GM21723 (cell line): ENCODE results near the gene SPATS2.

Experiments
- ATAC-seq: cut with Tn5 transposase; IDR thresholded peaks from one replicate; pipeline ENCODE4 v1.9.1; 2021; ENCODE audit warnings: mild to moderate bottlenecking, moderate library complexity; ENCODE audit not compliant: unreplicated experiment

SPATS2 gene

GRCh38 chr12:49461221-49461620 is 94.0 kb downstream of the SPATS2 start:
- ATAC-seq, result no peak

- no peak for ATAC-seq
Observed at GRCh38 chr12:49462083-49462744, 95.0 kb downstream of the SPATS2 start.

GRCh38 chr12:49465132-49465531 is 97.9 kb downstream of the SPATS2 start:
- ATAC-seq, result no peak

GRCh38 chr12:49470986-49471385 is 103.7 kb downstream of the SPATS2 start:
- ATAC-seq, result no peak

- ATAC-seq, result no peak
Observed at GRCh38 chr12:49471557-49471956, 104.3 kb downstream of the SPATS2 start.

GRCh38 chr12:49476091-49476490 is 108.8 kb downstream of the SPATS2 start:
- ATAC-seq, result no peak

GRCh38 chr12:49478949-49479664 is 111.8 kb downstream of the SPATS2 start:
- no peak for ATAC-seq

GRCh38 chr12:49482095-49483051 is 115.1 kb downstream of the SPATS2 start:
- no peak for ATAC-seq

- no peak for ATAC-seq
Observed at GRCh38 chr12:49483619-49484018, 116.4 kb downstream of the SPATS2 start.

GRCh38 chr12:49487605-49488004 is 120.3 kb downstream of the SPATS2 start:
- no peak for ATAC-seq

- no peak for ATAC-seq
Observed at GRCh38 chr12:49489154-49489553, 121.9 kb downstream of the SPATS2 start.

- ATAC-seq, result no peak
Observed at GRCh38 chr12:49489720-49490119, 122.5 kb downstream of the SPATS2 start.

- ATAC-seq, result no peak
Observed at GRCh38 chr12:49491823-49492222, 124.6 kb downstream of the SPATS2 start.

GRCh38 chr12:49493900-49494299 is 126.6 kb downstream of the SPATS2 start:
- ATAC-seq, result no peak

GRCh38 chr12:49496417-49497360 is 129.4 kb downstream of the SPATS2 start:
- ATAC-seq, result no peak

GRCh38 chr12:49501895-49502294 is 134.6 kb downstream of the SPATS2 start:
- no peak for ATAC-seq

- no peak for ATAC-seq
Observed at GRCh38 chr12:49502590-49502989, 135.3 kb downstream of the SPATS2 start.

- ATAC-seq, result no peak
Observed at GRCh38 chr12:49503674-49504180, 136.5 kb downstream of the SPATS2 start.

GRCh38 chr12:49505672-49506071 is 138.4 kb downstream of the SPATS2 start:
- no peak for ATAC-seq

- no peak for ATAC-seq
Observed at GRCh38 chr12:49507139-49507538, 139.9 kb downstream of the SPATS2 start.
